Calu3 (cell line): Measurements from ENCODE around the gene VCL. TPM values are rescaled to one million over a fixed set of nuclear protein-coding genes. Genes with fewer than 3 reads are reported as not detected.

ENCODE experiments used
- BruUV-seq: library from RNA; stranded (reverse); fragments of 400-500 nt; replicated peaks from 2 replicates; lab custom pipeline; 2021; lab: Mats Ljungman, UMichigan
- CTCF ChIA-PET: fragments of 300-600 bp; sonication (Branson Sonifier 250); formaldehyde crosslinking; loops from one replicate; lab custom pipeline; 2022; ENCODE audit warnings: antibody characterized with exemption; lab: Charles Lee
- DNase-seq: peaks from one replicate; pipeline ENCODE4 v3.0.0; 2022
- H3K27ac Mint-ChIP-seq: one replicate; pipeline ENCODE4 v1.8.0; 2022; ENCODE audit warnings: mixed read lengths; ENCODE audit not compliant: unreplicated experiment
- H3K27me3 Mint-ChIP-seq: one replicate; pipeline ENCODE4 v1.8.0; 2022; ENCODE audit warnings: mixed read lengths; ENCODE audit not compliant: unreplicated experiment
- H3K36me3 Mint-ChIP-seq: one replicate; pipeline ENCODE4 v1.8.0; 2022; ENCODE audit warnings: mild to moderate bottlenecking, moderate library complexity, mixed read lengths; ENCODE audit not compliant: insufficient read depth, unreplicated experiment
- H3K4me1 Mint-ChIP-seq: one replicate; pipeline ENCODE4 v1.8.0; 2022; ENCODE audit warnings: mild to moderate bottlenecking, low read depth, mixed read lengths; ENCODE audit not compliant: unreplicated experiment
- H3K4me3 Mint-ChIP-seq: one replicate; pipeline ENCODE4 v1.8.0; 2022; ENCODE audit warnings: mild to moderate bottlenecking, low read depth, moderate library complexity, mixed read lengths; ENCODE audit not compliant: unreplicated experiment
- H3K9me3 Mint-ChIP-seq: one replicate; pipeline ENCODE4 v1.8.0; 2022; ENCODE audit warnings: low read depth, mixed read lengths; ENCODE audit not compliant: unreplicated experiment
- intact Hi-C: fragments of 100-400 bp; cut with micrococcal nuclease; formaldehyde crosslinking; loops from one replicate; pipeline ENCODE4 v1.10.0; 2022; ENCODE audit not compliant: unreplicated experiment
- total RNA-seq: library from RNA; stranded (reverse); gene quantifications from 2 replicates; pipeline ENCODE4 v1.2.3, GENCODE V29; 2022
- TF ChIP-seq, protein P1 (sequence below): fragments of 200-600 bp; IDR thresholded peaks from one replicate; pipeline ENCODE4 v1.8.0; 2022; ENCODE audit warnings: antibody characterized with exemption; ENCODE audit not compliant: unreplicated experiment

VCL gene
- total RNA-seq, 1 experiment from 2014 or later, result 237 TPM

DNA sequence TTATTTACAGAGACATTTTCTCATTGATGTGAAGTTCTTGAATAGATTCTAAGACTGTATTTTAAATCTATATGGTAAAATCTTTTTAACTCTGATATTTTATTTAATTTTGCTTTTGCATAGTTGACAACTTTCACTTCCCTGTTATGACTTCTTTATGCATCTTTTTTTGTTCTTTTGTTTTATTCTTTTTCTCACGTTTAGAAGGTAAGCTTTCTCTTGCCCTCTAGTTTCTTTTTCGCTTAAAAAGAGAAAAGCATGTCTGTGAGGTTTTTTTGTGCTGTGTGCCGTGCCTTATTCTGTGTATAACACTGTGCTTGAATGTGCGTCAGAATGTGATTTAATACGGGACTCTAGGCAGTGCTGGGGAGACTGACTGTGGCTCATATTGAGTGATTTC is 78.0 kb downstream of the VCL start:
- intact Hi-C loops, result no loop called here
- CTCF ChIA-PET, result interaction anchor here (1.8 to 1.9 kb wide), 2 partner anchors 19 to 28 kb away, joined by 6 to 9 read pairs; no protein-coding TSS in a partner anchor

DNA sequence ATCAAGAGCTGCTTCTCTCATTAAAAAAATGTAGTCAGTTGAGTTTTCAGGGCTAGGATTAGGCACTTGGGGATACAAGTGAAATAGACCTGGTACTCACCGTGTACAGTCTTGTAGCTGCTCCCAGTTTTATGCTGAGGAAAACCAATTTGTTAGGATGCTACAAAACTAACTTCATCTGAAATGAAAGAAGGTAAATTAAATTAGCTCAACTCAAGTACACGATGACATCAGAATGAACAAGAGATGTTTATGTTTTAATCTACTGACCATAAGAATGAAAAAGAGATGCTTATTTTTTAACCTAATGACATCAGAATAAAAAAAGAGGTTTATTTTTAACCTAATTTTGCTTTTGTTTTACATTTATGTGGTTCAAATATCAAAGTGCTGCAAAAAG is 79.0 kb downstream of the VCL start:
- TF ChIP-seq, protein P1, sequence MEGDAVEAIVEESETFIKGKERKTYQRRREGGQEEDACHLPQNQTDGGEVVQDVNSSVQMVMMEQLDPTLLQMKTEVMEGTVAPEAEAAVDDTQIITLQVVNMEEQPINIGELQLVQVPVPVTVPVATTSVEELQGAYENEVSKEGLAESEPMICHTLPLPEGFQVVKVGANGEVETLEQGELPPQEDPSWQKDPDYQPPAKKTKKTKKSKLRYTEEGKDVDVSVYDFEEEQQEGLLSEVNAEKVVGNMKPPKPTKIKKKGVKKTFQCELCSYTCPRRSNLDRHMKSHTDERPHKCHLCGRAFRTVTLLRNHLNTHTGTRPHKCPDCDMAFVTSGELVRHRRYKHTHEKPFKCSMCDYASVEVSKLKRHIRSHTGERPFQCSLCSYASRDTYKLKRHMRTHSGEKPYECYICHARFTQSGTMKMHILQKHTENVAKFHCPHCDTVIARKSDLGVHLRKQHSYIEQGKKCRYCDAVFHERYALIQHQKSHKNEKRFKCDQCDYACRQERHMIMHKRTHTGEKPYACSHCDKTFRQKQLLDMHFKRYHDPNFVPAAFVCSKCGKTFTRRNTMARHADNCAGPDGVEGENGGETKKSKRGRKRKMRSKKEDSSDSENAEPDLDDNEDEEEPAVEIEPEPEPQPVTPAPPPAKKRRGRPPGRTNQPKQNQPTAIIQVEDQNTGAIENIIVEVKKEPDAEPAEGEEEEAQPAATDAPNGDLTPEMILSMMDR, result no peak
- DNase-seq, result no peak
- H3K36me3 Mint-ChIP-seq, result peaks cover 80% of the 10 kb centered on the region
- no peaks in the 10 kb centered on the region for H3K27me3 Mint-ChIP-seq
- BruUV-seq, result TSS peak; percentile 76
- H3K27ac Mint-ChIP-seq, result peak overlapping the region; percentile 95
- peaks cover 90% of the 10 kb centered on the region for H3K4me1 Mint-ChIP-seq
- H3K9me3 Mint-ChIP-seq, result no peaks in the 10 kb centered on the region
- H3K4me3 Mint-ChIP-seq, result peak overlapping the region; percentile 23
- CTCF ChIA-PET, result interaction anchor here (0.8 to 1.9 kb wide), 4 partner anchors 20 to 191 kb away, joined by 3 to 9 read pairs (median 4); no protein-coding TSS in a partner anchor
- intact Hi-C loops, result no loop called here

More for the DNA sequence above, 78.0 kb downstream of the VCL start:
- Mint-ChIP-seq H3K36me3 (peaks cover 79% of the 10 kb centered on the region), H3K4me3 (peak overlapping the region; percentile 16), H3K4me1 (peaks cover 89% of the 10 kb centered on the region), H3K27ac (peak overlapping the region; percentile 86), H3K9me3 (no peaks in the 10 kb centered on the region), H3K27me3 (no peaks in the 10 kb centered on the region)
- TF ChIP-seq, protein P1, result no peak
- no peak for DNase-seq
- BruUV-seq, result no TSS peak

DNA sequence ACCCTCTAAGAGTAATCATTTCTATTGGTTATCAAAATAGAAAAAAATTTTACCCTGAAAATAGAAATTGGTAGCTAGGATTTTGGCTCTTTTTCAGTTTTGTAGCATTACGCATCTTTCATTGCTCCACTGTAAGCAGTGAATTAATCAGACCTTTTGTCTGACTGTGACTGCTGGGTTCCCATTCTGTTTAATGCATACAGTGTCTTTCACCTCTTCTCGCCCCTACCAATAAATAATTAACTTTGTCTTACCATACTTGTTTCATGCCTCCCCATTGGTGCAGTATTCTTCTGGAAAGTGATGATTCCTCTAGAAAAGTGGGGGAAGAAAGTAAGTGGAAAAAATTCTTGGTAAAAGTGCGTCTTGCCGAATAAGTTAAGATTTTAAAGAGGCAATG is 79.5 kb downstream of the VCL start:
- Mint-ChIP-seq H3K4me1 (peaks cover 94% of the 10 kb centered on the region), H3K27ac (peak overlapping the region; percentile 95)
- intact Hi-C loops, result no loop called here

DNA sequence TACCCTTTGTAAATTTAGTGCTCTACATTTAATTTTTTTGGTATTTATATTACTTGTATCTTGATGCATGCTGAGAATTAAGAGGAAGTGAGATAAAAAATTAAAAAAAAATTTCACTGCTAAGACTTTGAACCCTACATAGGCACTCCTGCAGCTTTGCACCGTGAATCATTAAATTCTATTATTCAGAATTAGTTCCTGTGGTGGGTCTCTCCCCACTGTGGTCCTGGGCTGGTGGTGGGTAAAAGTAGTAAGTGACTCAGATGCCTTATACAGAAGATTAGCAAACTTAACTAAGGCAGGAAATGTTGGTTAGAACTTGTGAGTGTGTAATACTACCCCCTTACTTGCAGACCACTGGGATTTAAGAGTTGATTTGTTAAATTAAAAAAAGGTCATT is 80.1 kb downstream of the VCL start:
- H3K27ac Mint-ChIP-seq, result peak overlapping the region; percentile 95
- BruUV-seq, result no TSS peak
- H3K4me3 Mint-ChIP-seq, result peak overlapping the region; percentile 23
- intact Hi-C loops, result no loop called here
- peaks cover 79% of the 10 kb centered on the region for H3K36me3 Mint-ChIP-seq
- TF ChIP-seq, protein P1, result no peak
- CTCF ChIA-PET, result interaction anchor here (0.9 to 1.2 kb wide), 4 partner anchors 13 to 120 kb away, joined by 3 to 4 read pairs (median 4); no protein-coding TSS in a partner anchor
- H3K4me1 Mint-ChIP-seq, result peaks cover 91% of the 10 kb centered on the region
- H3K27me3 Mint-ChIP-seq, result no peaks in the 10 kb centered on the region
- DNase-seq, result peak; percentile 65
- no peaks in the 10 kb centered on the region for H3K9me3 Mint-ChIP-seq

More for the DNA sequence above, 79.5 kb downstream of the VCL start:
- peak; percentile 29 for DNase-seq
- CTCF ChIA-PET, result interaction anchor here (0.9 to 1.8 kb wide), 4 partner anchors 12 to 121 kb away, joined by 3 to 6 read pairs (median 4); no protein-coding TSS in a partner anchor
- H3K36me3 Mint-ChIP-seq, result peaks cover 83% of the 10 kb centered on the region
- H3K9me3 Mint-ChIP-seq, result no peaks in the 10 kb centered on the region
- no TSS peak for BruUV-seq
- H3K27me3 Mint-ChIP-seq, result no peaks in the 10 kb centered on the region
- TF ChIP-seq, protein P1, result no peak
- H3K4me3 Mint-ChIP-seq, result peak overlapping the region; percentile 23
